Measurements from ENCODE around the gene CCDC178.

DNA sequence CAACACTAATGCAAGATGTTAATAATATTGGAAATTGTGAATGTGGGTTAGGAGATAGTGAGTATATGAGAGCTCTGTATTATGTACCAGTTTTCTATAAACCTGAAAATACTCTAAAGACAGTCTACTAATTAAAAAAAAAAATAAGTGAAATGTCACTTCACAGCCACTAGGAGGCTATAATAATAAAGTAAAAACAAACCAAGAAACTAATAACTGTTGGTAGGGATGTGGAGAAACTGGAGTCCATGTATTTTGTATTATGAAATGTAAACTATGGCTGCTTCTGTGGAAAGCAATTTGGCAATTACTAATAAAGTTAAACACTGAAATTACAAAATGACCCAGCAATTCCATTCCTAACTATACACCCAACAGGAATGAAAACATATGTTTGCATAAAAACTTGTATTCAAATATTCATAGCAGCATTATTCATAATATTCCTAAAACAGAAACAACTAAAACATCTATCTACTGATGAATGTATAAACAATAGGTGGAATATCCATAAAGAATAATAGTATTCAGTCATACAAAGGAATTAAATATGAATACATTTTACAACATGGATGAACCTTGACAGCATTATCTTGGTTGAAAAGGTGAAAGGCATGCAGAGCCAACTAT, 36.2 kb downstream of the CCDC178 start:
- TF ChIP-seq, protein P1, sequence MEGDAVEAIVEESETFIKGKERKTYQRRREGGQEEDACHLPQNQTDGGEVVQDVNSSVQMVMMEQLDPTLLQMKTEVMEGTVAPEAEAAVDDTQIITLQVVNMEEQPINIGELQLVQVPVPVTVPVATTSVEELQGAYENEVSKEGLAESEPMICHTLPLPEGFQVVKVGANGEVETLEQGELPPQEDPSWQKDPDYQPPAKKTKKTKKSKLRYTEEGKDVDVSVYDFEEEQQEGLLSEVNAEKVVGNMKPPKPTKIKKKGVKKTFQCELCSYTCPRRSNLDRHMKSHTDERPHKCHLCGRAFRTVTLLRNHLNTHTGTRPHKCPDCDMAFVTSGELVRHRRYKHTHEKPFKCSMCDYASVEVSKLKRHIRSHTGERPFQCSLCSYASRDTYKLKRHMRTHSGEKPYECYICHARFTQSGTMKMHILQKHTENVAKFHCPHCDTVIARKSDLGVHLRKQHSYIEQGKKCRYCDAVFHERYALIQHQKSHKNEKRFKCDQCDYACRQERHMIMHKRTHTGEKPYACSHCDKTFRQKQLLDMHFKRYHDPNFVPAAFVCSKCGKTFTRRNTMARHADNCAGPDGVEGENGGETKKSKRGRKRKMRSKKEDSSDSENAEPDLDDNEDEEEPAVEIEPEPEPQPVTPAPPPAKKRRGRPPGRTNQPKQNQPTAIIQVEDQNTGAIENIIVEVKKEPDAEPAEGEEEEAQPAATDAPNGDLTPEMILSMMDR (IDR thresholded peaks at IDR 0.05; ENCODE audit: low read depth, low read length, poor library complexity, severe bottlenecking), result peak; percentile 39
- no peak for TF ChIP-seq EZH2phosphoT487 (IDR thresholded peaks at IDR 0.05; ENCODE audit: borderline replicate concordance, low read length)
